DOHH2 (cell line): ENCODE results near the gene PHF13.

Experiments used
- H3F3A ChIP-seq: fragments of 200-600 bp; sonication (generic), shearing (Covaris generic); 2 replicates; pipeline ENCODE4 v1.6.0; 2016; ENCODE audit warnings: antibody characterized with exemption, mild to moderate bottlenecking; ENCODE audit not compliant: control insufficient read depth, insufficient read depth
- H3K27ac ChIP-seq: fragments of 200-600 bp; sonication (generic); 2 replicates; pipeline ENCODE4 v1.5.1; 2014; ENCODE audit warnings: low read depth, mild to moderate bottlenecking, low read length, moderate library complexity
- H3K27me3 ChIP-seq: fragments of 200-600 bp; sonication (generic); 2 replicates; pipeline ENCODE4 v1.6.1; 2014; ENCODE audit warnings: mild to moderate bottlenecking, low read length, mixed read lengths; ENCODE audit not compliant: control insufficient read depth
- H3K36me3 ChIP-seq: fragments of 200-600 bp; sonication (generic); 2 replicates; pipeline ENCODE4 v1.6.1; 2014; ENCODE audit warnings: mild to moderate bottlenecking, low read length, moderate library complexity, mixed read lengths; ENCODE audit not compliant: control insufficient read depth
- H3K4me1 ChIP-seq: fragments of 200-600 bp; sonication (generic); 2 replicates; pipeline ENCODE4 v1.6.1; 2014; ENCODE audit warnings: mild to moderate bottlenecking, low read length, mixed read lengths; ENCODE audit not compliant: control insufficient read depth
- H3K4me2 ChIP-seq: fragments of 200-600 bp; sonication (generic); 2 replicates; pipeline ENCODE4 v1.6.0; 2014; ENCODE audit warnings: mild to moderate bottlenecking, low read length, moderate library complexity
- H3K4me3 ChIP-seq: fragments of 200-600 bp; sonication (generic); 2 replicates; pipeline ENCODE4 v1.5.1; 2014; ENCODE audit warnings: mild to moderate bottlenecking, low read length, mixed read lengths
- H3K79me2 ChIP-seq: fragments of 200-600 bp; sonication (generic); 2 replicates; pipeline ENCODE4 v1.6.1; 2014; ENCODE audit warnings: mild to moderate bottlenecking, low read length, mixed read lengths; ENCODE audit not compliant: control insufficient read depth
- H3K9me2 ChIP-seq: fragments of 200-600 bp; sonication (generic); replicated peaks from 2 replicates; pipeline ENCODE4 v1.6.1; 2014; ENCODE audit warnings: mild to moderate bottlenecking, low read length, mixed read lengths; ENCODE audit not compliant: control insufficient read depth
- H3K9me3 ChIP-seq: fragments of 200-600 bp; sonication (generic); 2 replicates; pipeline ENCODE4 v1.6.1; 2014; ENCODE audit warnings: antibody characterized with exemption, low read length, mixed read lengths; ENCODE audit not compliant: control insufficient read depth, insufficient read depth
- H4K20me1 ChIP-seq: fragments of 200-600 bp; sonication (generic); 2 replicates; pipeline ENCODE4 v1.6.0; 2014; ENCODE audit warnings: low read depth, mild to moderate bottlenecking, antibody characterized with exemption, low read length, moderate library complexity; ENCODE audit not compliant: control insufficient read depth, insufficient read depth
- CTCF ChIP-seq: fragments of 200-600 bp; sonication (generic); IDR thresholded peaks from one replicate; pipeline ENCODE4 v1.5.1; 2014; ENCODE audit warnings: antibody characterized with exemption, mild to moderate bottlenecking, low read depth, low read length; ENCODE audit not compliant: poor library complexity, severe bottlenecking
- EZH2phosphoT487 ChIP-seq: fragments of 200-600 bp; sonication (generic); IDR thresholded peaks from 2 replicates; pipeline ENCODE4 v1.6.1; 2017; ENCODE audit warnings: borderline replicate concordance, mild to moderate bottlenecking, antibody characterized with exemption, low read length, moderate library complexity, mixed read lengths

Gene PHF13

GRCh38 chr1:6580119-6580592 is 33.4 kb upstream of the PHF13 start:
- H3K9me3 ChIP-seq: no peaks in the 10 kb centered on the region
- peaks cover 14% of the 10 kb centered on the region for H3K36me3 ChIP-seq
- no peaks in the 10 kb centered on the region for H3F3A ChIP-seq
- H3K4me1 ChIP-seq: peaks cover 28% of the 10 kb centered on the region
- no peaks in the 10 kb centered on the region for H3K27me3 ChIP-seq
- H4K20me1 ChIP-seq: peaks cover 3% of the 10 kb centered on the region; the same call in 1 of the 2 replicates
- TF ChIP-seq CTCF (no peak), EZH2phosphoT487 (no peak)
- peak overlapping the region; percentile 46 for H3K27ac ChIP-seq
- H3K79me2 ChIP-seq: peaks cover 33% of the 10 kb centered on the region
- peak overlapping the region; percentile 84 for H3K4me2 ChIP-seq
- peak overlapping the region; percentile 81 for H3K4me3 ChIP-seq
- H3K9me2 ChIP-seq: no peaks in the 10 kb centered on the region

GRCh38 chr1:6580593-6581409 is 32.7 kb upstream of the PHF13 start:
- Histone ChIP-seq H3K27me3 (no peaks in the 10 kb centered on the region), H3K4me1 (peaks cover 28% of the 10 kb centered on the region), H3K4me2 (peak overlapping the region; percentile 84), H3F3A (no peaks in the 10 kb centered on the region), H3K9me2 (no peaks in the 10 kb centered on the region), H3K79me2 (peaks cover 33% of the 10 kb centered on the region), H3K9me3 (no peaks in the 10 kb centered on the region), H3K36me3 (peaks cover 17% of the 10 kb centered on the region), H4K20me1 (peaks cover 3% of the 10 kb centered on the region; the same call in 1 of the 2 replicates), H3K27ac (peak overlapping the region; percentile 46), H3K4me3 (peak overlapping the region; percentile 81)
- TF ChIP-seq EZH2phosphoT487 (no peak), CTCF (peak; percentile 45)

- H3K27ac ChIP-seq: no peak overlapping the region
- H3K9me2 ChIP-seq: no peaks in the 10 kb centered on the region
- H3K4me1 ChIP-seq: peaks cover 30% of the 10 kb centered on the region
- peaks cover 3% of the 10 kb centered on the region; the same call in 1 of the 2 replicates for H4K20me1 ChIP-seq
- H3K27me3 ChIP-seq: no peaks in the 10 kb centered on the region
- no peaks in the 10 kb centered on the region for H3K9me3 ChIP-seq
- H3K79me2 ChIP-seq: peaks cover 33% of the 10 kb centered on the region
- peak overlapping the region; percentile 84 for H3K4me2 ChIP-seq
- no peak for TF ChIP-seq CTCF
- no peak for TF ChIP-seq EZH2phosphoT487
- peaks cover 19% of the 10 kb centered on the region for H3K36me3 ChIP-seq
- H3K4me3 ChIP-seq: peak overlapping the region; percentile 81
- H3F3A ChIP-seq: no peaks in the 10 kb centered on the region
These were observed 31.8 kb upstream of the PHF13 start for GRCh38 chr1:6581561-6582305.
